Measurements from ENCODE around the gene LRRC9. TPM values are rescaled to one million over a fixed set of nuclear protein-coding genes. Genes with fewer than 3 reads are reported as not detected.
A peak's percentile ranks its signal among the peaks of the same experiment; 100 is the strongest.
"Not testable (repeated sequence)": the region's sequence is repeated elsewhere in the genome, so short reads cannot be mapped to it uniquely, and the experiment has no call there.

Gene LRRC9
- total RNA-seq, 2 experiments from 2014 or later = not detected

GRCh38 chr14:60014402-60014801 lies 94.5 kb downstream of the LRRC9 start:
- DNase-seq = no peak
- peaks cover 5% of the 10 kb centered on the region for H3K36me3 Mint-ChIP-seq
- ChIA-PET CTCF (no interaction called here), POLR2A (no interaction called here)
- H3K4me3 Mint-ChIP-seq = no peak overlapping the region
- H3K9me3 Mint-ChIP-seq = peaks cover 12% of the 10 kb centered on the region
- H3K27me3 Mint-ChIP-seq = peaks cover 2% of the 10 kb centered on the region
- intact Hi-C loops (cut with micrococcal nuclease) = no loop called here
- no peak overlapping the region for H3K27ac Mint-ChIP-seq
- H3K4me1 Mint-ChIP-seq (ENCODE audit: low read depth) = no peaks in the 10 kb centered on the region

- H3K36me3 Mint-ChIP-seq = no peaks in the 10 kb centered on the region
- CTCF ChIA-PET = no interaction called here
- no peak overlapping the region for H3K27ac Mint-ChIP-seq
- H3K9me3 Mint-ChIP-seq = no peaks in the 10 kb centered on the region
- H3K4me3 Mint-ChIP-seq = no peak overlapping the region
- H3K27me3 Mint-ChIP-seq = peaks cover 6% of the 10 kb centered on the region
- H3K4me1 Mint-ChIP-seq (ENCODE audit: low read depth) = no peaks in the 10 kb centered on the region
- POLR2A ChIA-PET = no interaction called here
- no peak for DNase-seq
- intact Hi-C loops (cut with micrococcal nuclease) = no loop called here
Observed at GRCh38 chr14:60021619-60022018, 101.7 kb downstream of the LRRC9 start.

- ChIA-PET POLR2A (no interaction called here), CTCF (no interaction called here)
- no peak overlapping the region for H3K4me3 Mint-ChIP-seq
- intact Hi-C loops (cut with micrococcal nuclease) = no loop called here
- no peaks in the 10 kb centered on the region for H3K4me1 Mint-ChIP-seq (ENCODE audit: low read depth)
- H3K27me3 Mint-ChIP-seq = peaks cover 4% of the 10 kb centered on the region
- no peak overlapping the region for H3K27ac Mint-ChIP-seq
- no peaks in the 10 kb centered on the region for H3K9me3 Mint-ChIP-seq
- DNase-seq = no peak
- no peaks in the 10 kb centered on the region for H3K36me3 Mint-ChIP-seq
Observed at GRCh38 chr14:60025571-60025970, 105.6 kb downstream of the LRRC9 start.

- intact Hi-C loops (cut with micrococcal nuclease) = no loop called here
- CTCF ChIA-PET = no interaction called here
- Mint-ChIP-seq H3K27me3 (peaks cover 3% of the 10 kb centered on the region), H3K4me1 (ENCODE audit: low read depth) (no peaks in the 10 kb centered on the region), H3K9me3 (peaks cover 10% of the 10 kb centered on the region), H3K36me3 (peaks cover 3% of the 10 kb centered on the region), H3K4me3 (no peak overlapping the region), H3K27ac (no peak overlapping the region)
- no peak for DNase-seq
- POLR2A ChIA-PET = no interaction called here
Observed at GRCh38 chr14:60035177-60035576, 115.2 kb downstream of the LRRC9 start.

GRCh38 chr14:60047976-60048375 lies 128.0 kb downstream of the LRRC9 start:
- peaks cover 18% of the 10 kb centered on the region for H3K4me1 Mint-ChIP-seq (ENCODE audit: low read depth)
- H3K27ac Mint-ChIP-seq; intact Hi-C loops (cut with micrococcal nuclease); H3K9me3 Mint-ChIP-seq; H3K4me3 Mint-ChIP-seq; H3K27me3 Mint-ChIP-seq; H3K36me3 Mint-ChIP-seq; POLR2A ChIA-PET; DNase-seq: not testable (repeated sequence)
- CTCF ChIA-PET = interaction anchor here (0.6 kb wide), 1 partner anchor 15 kb away, joined by 4 read pairs; no protein-coding TSS in a partner anchor

GRCh38 chr14:60051721-60052221 lies 131.8 kb downstream of the LRRC9 start:
- H3K4me1 Mint-ChIP-seq (ENCODE audit: low read depth) = peaks cover 18% of the 10 kb centered on the region
- ChIA-PET CTCF (no interaction called here), POLR2A (no interaction called here)
- no peaks in the 10 kb centered on the region for H3K9me3 Mint-ChIP-seq
- H3K27ac Mint-ChIP-seq = no peak overlapping the region
- peak; percentile 28 for DNase-seq
- H3K27me3 Mint-ChIP-seq = peaks cover 5% of the 10 kb centered on the region
- no peaks in the 10 kb centered on the region for H3K36me3 Mint-ChIP-seq
- intact Hi-C loops (cut with micrococcal nuclease) = no loop called here
- no peak overlapping the region for H3K4me3 Mint-ChIP-seq

- CTCF ChIA-PET = interaction anchor here (0.9 to 1.4 kb wide), 2 partner anchors 8 to 126 kb away, joined by 3 to 4 read pairs; no protein-coding TSS in a partner anchor
Observed at GRCh38 chr14:60058087-60058486, 138.1 kb downstream of the LRRC9 start.

GRCh38 chr14:60061371-60061770 lies 141.4 kb downstream of the LRRC9 start:
- CTCF ChIA-PET = interaction anchor here (1.6 kb wide), 2 partner anchors 122 to 126 kb away, joined by 3 to 12 read pairs; no protein-coding TSS in a partner anchor
- Mint-ChIP-seq H3K4me3 (no peak overlapping the region), H3K4me1 (ENCODE audit: low read depth) (no peaks in the 10 kb centered on the region), H3K9me3 (no peaks in the 10 kb centered on the region), H3K27ac (no peak overlapping the region), H3K36me3 (no peaks in the 10 kb centered on the region), H3K27me3 (peaks cover 4% of the 10 kb centered on the region)
- no peak for DNase-seq
- POLR2A ChIA-PET = no interaction called here
- intact Hi-C loops (cut with micrococcal nuclease) = no loop called here

More at GRCh38 chr14:60058087-60058486, 138.1 kb downstream of the LRRC9 start:
- Mint-ChIP-seq H3K27ac (no peak overlapping the region), H3K4me3 (no peak overlapping the region), H3K36me3 (no peaks in the 10 kb centered on the region), H3K27me3 (peaks cover 9% of the 10 kb centered on the region), H3K9me3 (no peaks in the 10 kb centered on the region), H3K4me1 (ENCODE audit: low read depth) (no peaks in the 10 kb centered on the region)
- intact Hi-C loops (cut with micrococcal nuclease) = no loop called here
- POLR2A ChIA-PET = no interaction called here
- no peak for DNase-seq

GRCh38 chr14:60064491-60065072 lies 144.6 kb downstream of the LRRC9 start:
- Mint-ChIP-seq H3K4me1 (ENCODE audit: low read depth) (no peaks in the 10 kb centered on the region), H3K36me3 (no peaks in the 10 kb centered on the region), H3K9me3 (no peaks in the 10 kb centered on the region), H3K4me3 (no peak overlapping the region), H3K27ac (no peak overlapping the region), H3K27me3 (peaks cover 4% of the 10 kb centered on the region)
- POLR2A ChIA-PET = no interaction called here
- DNase-seq = no peak
- intact Hi-C loops (cut with micrococcal nuclease) = loop anchor here (1.0 kb wide), 1 partner anchor 120 kb away; no protein-coding TSS in a partner anchor
- CTCF ChIA-PET = interaction anchor here (1.0 to 5.5 kb wide), 3 partner anchors 100 to 120 kb away, joined by 7 to 68 read pairs (median 12); partner anchors contain the start of gene DHRS7

- Mint-ChIP-seq H3K27ac (no peak overlapping the region), H3K27me3 (no peaks in the 10 kb centered on the region), H3K36me3 (no peaks in the 10 kb centered on the region), H3K9me3 (no peaks in the 10 kb centered on the region), H3K4me3 (no peak overlapping the region), H3K4me1 (ENCODE audit: low read depth) (no peaks in the 10 kb centered on the region)
- no peak for DNase-seq
- intact Hi-C loops (cut with micrococcal nuclease) = no loop called here
- CTCF ChIA-PET = interaction anchor here (0.6 to 5.5 kb wide), 2 partner anchors 117 to 179 kb away, joined by 6 to 68 read pairs; no protein-coding TSS in a partner anchor
- POLR2A ChIA-PET = no interaction called here
Observed at GRCh38 chr14:60067882-60068281, 147.9 kb downstream of the LRRC9 start.

- Mint-ChIP-seq H3K9me3 (peaks cover 9% of the 10 kb centered on the region), H3K4me1 (ENCODE audit: low read depth) (no peaks in the 10 kb centered on the region), H3K27me3 (peaks cover 8% of the 10 kb centered on the region), H3K27ac (no peak overlapping the region), H3K4me3 (no peak overlapping the region), H3K36me3 (peaks cover 12% of the 10 kb centered on the region)
- no peak for DNase-seq
- intact Hi-C loops (cut with micrococcal nuclease) = no loop called here
- POLR2A ChIA-PET = no interaction called here
- CTCF ChIA-PET = interaction anchor here (0.9 kb wide), 1 partner anchor 11 kb away, joined by 3 read pairs; no protein-coding TSS in a partner anchor
Observed at GRCh38 chr14:60079723-60080122, 159.8 kb downstream of the LRRC9 start.

- Mint-ChIP-seq H3K4me3 (no peak overlapping the region), H3K4me1 (ENCODE audit: low read depth) (no peaks in the 10 kb centered on the region), H3K27me3 (no peaks in the 10 kb centered on the region), H3K27ac (no peak overlapping the region), H3K9me3 (no peaks in the 10 kb centered on the region), H3K36me3 (no peaks in the 10 kb centered on the region)
- CTCF ChIA-PET = interaction anchor here (0.5 kb wide), 1 partner anchor 246 kb away, joined by 3 read pairs; no protein-coding TSS in a partner anchor
- DNase-seq = no peak
- intact Hi-C loops (cut with micrococcal nuclease) = no loop called here
- POLR2A ChIA-PET = no interaction called here
Observed at GRCh38 chr14:60085085-60085484, 165.1 kb downstream of the LRRC9 start.

- Mint-ChIP-seq H3K27ac (no peak overlapping the region), H3K27me3 (no peaks in the 10 kb centered on the region), H3K4me1 (ENCODE audit: low read depth) (peaks cover 2% of the 10 kb centered on the region), H3K4me3 (no peak overlapping the region), H3K36me3 (peaks cover 1% of the 10 kb centered on the region), H3K9me3 (no peaks in the 10 kb centered on the region)
- CTCF ChIA-PET = interaction anchor here (0.9 kb wide), 1 partner anchor 121 kb away, joined by 3 read pairs; no protein-coding TSS in a partner anchor
- POLR2A ChIA-PET = no interaction called here
- no peak for DNase-seq
- intact Hi-C loops (cut with micrococcal nuclease) = no loop called here
Observed at GRCh38 chr14:60085693-60086092, 165.7 kb downstream of the LRRC9 start.
